SK-N-MC (cell line): ENCODE data around the gene BAZ1B.
"Not testable (repeated sequence)": the region's sequence is repeated elsewhere in the genome, so short reads cannot be mapped to it uniquely, and the experiment has no call there.

ENCODE experiments used
- DNase-seq: peaks from one replicate; pipeline ENCODE4 v3.0.0-alpha.2; 2011; ENCODE audit warnings: low read depth, low spot score
- H3K27ac ChIP-seq: fragments of 200-600 bp; sonication (generic); 2 replicates; pipeline ENCODE4 v1.5.1; 2016; ENCODE audit warnings: mixed run types
- H3K36me3 ChIP-seq: fragments of 200-600 bp; sonication (generic); 2 replicates; pipeline ENCODE4 v1.6.1; 2017; ENCODE audit warnings: antibody characterized with exemption, low read length, mixed read lengths; ENCODE audit not compliant: insufficient read depth
- H3K4me3 ChIP-seq: fragments of 200-600 bp; sonication (generic); 2 replicates; pipeline ENCODE4 v1.5.1; 2016
- H3K9ac ChIP-seq: fragments of 200-600 bp; sonication (generic); 2 replicates; pipeline ENCODE4 v1.8.0; 2017; ENCODE audit warnings: mixed run types, mixed read lengths; ENCODE audit not compliant: insufficient read length
- H3K9me3 ChIP-seq: fragments of 200-600 bp; sonication (generic); 2 replicates; pipeline ENCODE4 v1.6.1; 2017; ENCODE audit warnings: low read depth, mild to moderate bottlenecking, antibody characterized with exemption, low read length, moderate library complexity, mixed read lengths
- EZH2 ChIP-seq: fragments of 200-600 bp; sonication (generic); IDR thresholded peaks from one replicate; pipeline ENCODE4 v1.6.1; 2017; ENCODE audit warnings: antibody characterized with exemption
- FOXP2 ChIP-seq: optimal IDR thresholded peaks from 2 replicates; pipeline ENCODE3; 2011; ENCODE audit warnings: mild to moderate bottlenecking, moderate library complexity; ENCODE audit not compliant: insufficient read depth; ENCODE audit errors: extremely low read length, control extremely low read depth
- POLR2AphosphoS5 ChIP-seq: IDR thresholded peaks from 2 replicates; pipeline ENCODE4 v1.6.1; 2012; ENCODE audit warnings: mild to moderate bottlenecking, low read depth, low read length, borderline replicate concordance

BAZ1B gene

GRCh38 chr7:73431041-73431835, 90.9 kb downstream of the BAZ1B start:
- Histone ChIP-seq H3K27ac (no peak overlapping the region), H3K9ac (no peak overlapping the region), H3K4me3 (no peak overlapping the region), H3K9me3 (no peaks in the 10 kb centered on the region), H3K36me3 (no peaks in the 10 kb centered on the region)
- TF ChIP-seq POLR2AphosphoS5: no peak
- TF ChIP-seq EZH2: no peak
- TF ChIP-seq FOXP2: no peak
- DNase-seq: no peak

- not testable (repeated sequence) for H3K36me3 ChIP-seq, H3K27ac ChIP-seq, H3K4me3 ChIP-seq, H3K9ac ChIP-seq, DNase-seq, H3K9me3 ChIP-seq
These were observed 91.6 kb downstream of the BAZ1B start for GRCh38 chr7:73430540-73430939.

- TF ChIP-seq EZH2: no peak
- TF ChIP-seq POLR2AphosphoS5: no peak
- no peak for TF ChIP-seq FOXP2
- DNase-seq: no peak
- no peaks in the 10 kb centered on the region for H3K9me3 ChIP-seq
- no peak overlapping the region for H3K27ac ChIP-seq
- H3K4me3 ChIP-seq: no peak overlapping the region
- H3K36me3 ChIP-seq: no peaks in the 10 kb centered on the region
- no peak overlapping the region for H3K9ac ChIP-seq
These were observed 92.2 kb downstream of the BAZ1B start for GRCh38 chr7:73429622-73430505.

- H3K36me3 ChIP-seq: no peaks in the 10 kb centered on the region
- no peaks in the 10 kb centered on the region for H3K9me3 ChIP-seq
- no peak overlapping the region for H3K9ac ChIP-seq
- no peak overlapping the region for H3K27ac ChIP-seq
- DNase-seq: no peak
- no peak overlapping the region for H3K4me3 ChIP-seq
- TF ChIP-seq EZH2 (no peak), POLR2AphosphoS5 (no peak), FOXP2 (no peak)
These were observed 92.9 kb downstream of the BAZ1B start for GRCh38 chr7:73429215-73429614.

- Histone ChIP-seq H3K36me3 (no peaks in the 10 kb centered on the region), H3K27ac (no peak overlapping the region), H3K9ac (no peak overlapping the region), H3K4me3 (no peak overlapping the region), H3K9me3 (no peaks in the 10 kb centered on the region)
- no peak for TF ChIP-seq POLR2AphosphoS5
- TF ChIP-seq EZH2: no peak
- TF ChIP-seq FOXP2: no peak
- no peak for DNase-seq
These were observed 93.9 kb downstream of the BAZ1B start for GRCh38 chr7:73427902-73428787.

- no peak overlapping the region for H3K9ac ChIP-seq
These were observed 96.1 kb downstream of the BAZ1B start for GRCh38 chr7:73426016-73426415.

GRCh38 chr7:73425356-73425983, 96.6 kb downstream of the BAZ1B start:
- TF ChIP-seq EZH2: no peak
- TF ChIP-seq FOXP2: no peak
- no peak for TF ChIP-seq POLR2AphosphoS5

More at GRCh38 chr7:73426016-73426415, 96.1 kb downstream of the BAZ1B start:
- Histone ChIP-seq H3K27ac (no peak overlapping the region), H3K9me3 (no peaks in the 10 kb centered on the region), H3K4me3 (no peak overlapping the region), H3K36me3 (no peaks in the 10 kb centered on the region)
- DNase-seq: no peak
- no peak for TF ChIP-seq FOXP2
- no peak for TF ChIP-seq EZH2
- no peak for TF ChIP-seq POLR2AphosphoS5

More at GRCh38 chr7:73425356-73425983, 96.6 kb downstream of the BAZ1B start:
- Histone ChIP-seq H3K27ac (no peak overlapping the region), H3K9me3 (no peaks in the 10 kb centered on the region), H3K36me3 (no peaks in the 10 kb centered on the region), H3K9ac (no peak overlapping the region), H3K4me3 (no peak overlapping the region)
- no peak for DNase-seq
